ENCODE measurements around the gene SNRPA.

- TF ChIP-seq CTCF (IDR thresholded peaks at IDR 0.05; ENCODE audit: control extremely low read depth in 1 of 3, insufficient read depth in 1 of 3, low read depth in 1 of 3, low read length in 3 of 3): no peak
- no peak for TF ChIP-seq RAD21 (IDR thresholded peaks at IDR 0.05 in 1 of 2, conservative IDR thresholded peaks at IDR 0.05 in 1 of 2; ENCODE audit: low read depth in 2 of 2, low read length in 2 of 2)
- no peak for TF ChIP-seq ATF2 (IDR thresholded peaks at IDR 0.05; ENCODE audit: low read length)
- TF ChIP-seq RFX5 (IDR thresholded peaks at IDR 0.05; ENCODE audit: borderline replicate concordance, low read depth, low read length): no peak
- no peak for TF ChIP-seq GTF2F1 (IDR thresholded peaks at IDR 0.05; ENCODE audit: borderline replicate concordance, low read depth, low read length)
- TF ChIP-seq TAF1 (IDR thresholded peaks at IDR 0.05; ENCODE audit: low read depth, low read length): no peak
- no peak for TF ChIP-seq EZH2 (IDR thresholded peaks at IDR 0.05; ENCODE audit: low read depth, low read length, severe bottlenecking)
These were observed 12.5 kb downstream of the SNRPA start for GRCh38 chr19:40763526-40763925.

Data from H1 (cell line).